NCI-H2107 treated with DMSO at 0.1 percent for 48 hours (cell line): ENCODE data around the gene KLHL36.

Experiments
- DNase-seq: peaks from one replicate; lab custom pipeline; 2025; ENCODE audit not compliant: unreplicated experiment; lab: John Stamatoyannopoulos, UW

The KLHL36 gene

GRCh38 chr16:84641643-84642358, 6.5 kb upstream of the KLHL36 start:
- DNase-seq: no peak

GRCh38 chr16:84643180-84643583, 5.1 kb upstream of the KLHL36 start:
- peak; percentile 22 for DNase-seq

- no peak for DNase-seq
Observed at GRCh38 chr16:84643674-84644073, 4.6 kb upstream of the KLHL36 start.

GRCh38 chr16:84648595-84649510, 542 bp downstream of the KLHL36 start:
- DNase-seq: no peak

- no peak for DNase-seq
Observed at GRCh38 chr16:84649511-84649861, 1.2 kb downstream of the KLHL36 start.

GRCh38 chr16:84650062-84650991, 2.0 kb downstream of the KLHL36 start:
- DNase-seq: no peak

GRCh38 chr16:84652566-84652965, 4.3 kb downstream of the KLHL36 start:
- no peak for DNase-seq

GRCh38 chr16:84654238-84654637, 5.9 kb downstream of the KLHL36 start:
- no peak for DNase-seq

- no peak for DNase-seq
Observed at GRCh38 chr16:84654998-84655397, 6.7 kb downstream of the KLHL36 start.

- no peak for DNase-seq
Observed at GRCh38 chr16:84656649-84657048, 8.3 kb downstream of the KLHL36 start.

GRCh38 chr16:84657229-84657837, 9.0 kb downstream of the KLHL36 start:
- no peak for DNase-seq

GRCh38 chr16:84658690-84659089, 10.4 kb downstream of the KLHL36 start:
- no peak for DNase-seq

- DNase-seq: no peak
Observed at GRCh38 chr16:84659656-84660300, 11.5 kb downstream of the KLHL36 start.

GRCh38 chr16:84660973-84661372, 12.7 kb downstream of the KLHL36 start:
- no peak for DNase-seq

GRCh38 chr16:84661418-84662060, 13.2 kb downstream of the KLHL36 start:
- no peak for DNase-seq

- no peak for DNase-seq
Observed at GRCh38 chr16:84662471-84662870, 14.2 kb downstream of the KLHL36 start.

GRCh38 chr16:84663433-84664101, 15.3 kb downstream of the KLHL36 start:
- peak; percentile 72 for DNase-seq

GRCh38 chr16:84665359-84665758, 17.0 kb downstream of the KLHL36 start:
- DNase-seq: no peak

- no peak for DNase-seq
Observed at GRCh38 chr16:84665843-84666242, 17.5 kb downstream of the KLHL36 start.
